HEK293T (cell line): ENCODE results near the gene SUSD5.

ENCODE experiments used
- CTCF ChIA-PET: fragments of 350-600 bp; formaldehyde crosslinking; extraction: SDS; loops from one replicate; lab custom pipeline; 2021; ENCODE audit warnings: antibody characterized with exemption, inconsistent platforms; lab: Yijun Ruan, JAX
- POLR2A ChIA-PET: fragments of 350-600 bp; formaldehyde crosslinking; extraction: SDS; loops from one replicate; lab custom pipeline; 2020; ENCODE audit warnings: antibody characterized with exemption, inconsistent platforms; lab: Yijun Ruan, JAX
- DNase-seq: peaks from one replicate; pipeline ENCODE4 v3.0.0; 2012; ENCODE audit warnings: mixed read lengths; ENCODE audit errors: extremely low spot score
- ARNT ChIP-seq: fragments of 450-650 bp; IDR thresholded peaks from 2 replicates; pipeline ENCODE4 v1.6.1; 2017; ENCODE audit warnings: mild to moderate bottlenecking
- BHLHE40 ChIP-seq: fragments of 450-650 bp; IDR thresholded peaks from 2 replicates; pipeline ENCODE4 v1.6.1; 2016; ENCODE audit warnings: mild to moderate bottlenecking, moderate library complexity, borderline replicate concordance
- CTBP1 ChIP-seq: fragments of 450-650 bp; IDR thresholded peaks from 2 replicates; pipeline ENCODE4 v1.6.1; 2016; ENCODE audit warnings: borderline replicate concordance
- ELF4 ChIP-seq: fragments of 450-650 bp; IDR thresholded peaks from 2 replicates; pipeline ENCODE4 v1.6.1; 2017; ENCODE audit warnings: antibody characterized with exemption
- FOXA1 ChIP-seq: fragments of 450-650 bp; IDR thresholded peaks from 2 replicates; pipeline ENCODE4 v1.6.1; 2016; ENCODE audit warnings: mild to moderate bottlenecking
- FOXK2 ChIP-seq: fragments of 450-650 bp; IDR thresholded peaks from 2 replicates; pipeline ENCODE4 v1.6.1; 2016; ENCODE audit warnings: mild to moderate bottlenecking
- FOXM1 ChIP-seq: fragments of 450-650 bp; IDR thresholded peaks from 2 replicates; pipeline ENCODE4 v1.6.1; 2017; ENCODE audit warnings: mild to moderate bottlenecking, borderline replicate concordance
- HDGF ChIP-seq: fragments of 450-650 bp; IDR thresholded peaks from 2 replicates; pipeline ENCODE4 v1.6.1; 2017; ENCODE audit warnings: antibody characterized with exemption, borderline replicate concordance
- L3MBTL2 ChIP-seq: fragments of 450-650 bp; conservative IDR thresholded peaks from 2 replicates; pipeline ENCODE4 v1.6.1; 2016; ENCODE audit warnings: mild to moderate bottlenecking
- LEF1 ChIP-seq: fragments of 450-650 bp; IDR thresholded peaks from 2 replicates; pipeline ENCODE4 v1.6.1; 2017; ENCODE audit warnings: mild to moderate bottlenecking, borderline replicate concordance
- NFRKB ChIP-seq: fragments of 450-650 bp; IDR thresholded peaks from 2 replicates; pipeline ENCODE4 v1.6.1; 2016; ENCODE audit warnings: mild to moderate bottlenecking, moderate library complexity
- PKNOX1 ChIP-seq: fragments of 450-650 bp; IDR thresholded peaks from 2 replicates; pipeline ENCODE4 v1.6.1; 2016
- SP1 ChIP-seq: fragments of 450-650 bp; IDR thresholded peaks from 2 replicates; pipeline ENCODE4 v1.6.1; 2017
- SUZ12 ChIP-seq: fragments of 450-650 bp; IDR thresholded peaks from 2 replicates; pipeline ENCODE4 v1.6.1; 2016; ENCODE audit warnings: mild to moderate bottlenecking
- TARDBP ChIP-seq: fragments of 450-650 bp; IDR thresholded peaks from 2 replicates; pipeline ENCODE4 v1.6.1; 2016
- ZNF384 ChIP-seq: fragments of 450-650 bp; IDR thresholded peaks from 2 replicates; pipeline ENCODE4 v1.6.1; 2016

Gene SUSD5

GRCh38 chr3:33211444-33211843, 7.2 kb downstream of the SUSD5 start:
- no peak for DNase-seq
- TF ChIP-seq L3MBTL2 (no peak), LEF1 (no peak), SP1 (no peak), TARDBP (no peak), FOXK2 (no peak), ELF4 (no peak), BHLHE40 (no peak), SUZ12 (no peak), NFRKB (no peak), ARNT (no peak), HDGF (no peak), CTBP1 (no peak), PKNOX1 (no peak), ZNF384 (no peak), FOXA1 (no peak), FOXM1 (no peak)
- ChIA-PET CTCF (no interaction called here), POLR2A (no interaction called here)

GRCh38 chr3:33209357-33209756, 9.3 kb downstream of the SUSD5 start:
- no peak for TF ChIP-seq ZNF384
- TF ChIP-seq FOXK2, result no peak
- CTCF ChIA-PET, result no interaction called here
- no peak for DNase-seq
- POLR2A ChIA-PET, result no interaction called here

GRCh38 chr3:33202711-33203457, 15.7 kb downstream of the SUSD5 start:
- CTCF ChIA-PET, result no interaction called here
- POLR2A ChIA-PET, result no interaction called here

GRCh38 chr3:33201195-33201594, 17.4 kb downstream of the SUSD5 start:
- CTCF ChIA-PET, result no interaction called here
- POLR2A ChIA-PET, result no interaction called here
- TF ChIP-seq ARNT (no peak), FOXA1 (no peak), SUZ12 (no peak), ZNF384 (no peak), CTBP1 (no peak)
- DNase-seq, result no peak

More at GRCh38 chr3:33202711-33203457, 15.7 kb downstream of the SUSD5 start:
- TF ChIP-seq SUZ12, result no peak
- TF ChIP-seq FOXA1, result no peak
- no peak for TF ChIP-seq CTBP1
- TF ChIP-seq FOXK2, result no peak
- no peak for TF ChIP-seq NFRKB
- TF ChIP-seq FOXM1, result no peak
- no peak for TF ChIP-seq ARNT
- no peak for TF ChIP-seq L3MBTL2
- no peak for TF ChIP-seq BHLHE40
- TF ChIP-seq TARDBP, result no peak
- TF ChIP-seq HDGF, result no peak
- no peak for TF ChIP-seq ZNF384
- no peak for TF ChIP-seq PKNOX1
- no peak for TF ChIP-seq LEF1
- no peak for DNase-seq

GRCh38 chr3:33196538-33196937, 22.1 kb downstream of the SUSD5 start:
- ChIA-PET CTCF (no interaction called here), POLR2A (no interaction called here)

GRCh38 chr3:33194303-33194702, 24.3 kb downstream of the SUSD5 start:
- TF ChIP-seq L3MBTL2 (no peak), SUZ12 (no peak), PKNOX1 (no peak), FOXK2 (no peak), ZNF384 (no peak), ELF4 (no peak), FOXM1 (no peak), BHLHE40 (no peak), NFRKB (no peak), TARDBP (no peak), FOXA1 (no peak), HDGF (no peak)
- CTCF ChIA-PET, result no interaction called here
- POLR2A ChIA-PET, result no interaction called here
- no peak for DNase-seq

More at GRCh38 chr3:33196538-33196937, 22.1 kb downstream of the SUSD5 start:
- no peak for DNase-seq
- TF ChIP-seq BHLHE40 (no peak), ZNF384 (no peak), FOXK2 (no peak), SUZ12 (no peak), SP1 (no peak), FOXM1 (no peak), ARNT (no peak), LEF1 (no peak), HDGF (no peak), FOXA1 (no peak)

GRCh38 chr3:33187368-33187634, 31.3 kb downstream of the SUSD5 start:
- TF ChIP-seq PKNOX1, result no peak
- no peak for TF ChIP-seq SP1
- POLR2A ChIA-PET, result no interaction called here
- CTCF ChIA-PET, result no interaction called here
- DNase-seq, result no peak
